Chondrocyte (in vitro differentiated cells): ENCODE results near the gene PDCD4. TPM values are rescaled to one million over a fixed set of nuclear protein-coding genes. Genes with fewer than 3 reads are reported as not detected.

Source experiments
- DNase-seq: peaks from one replicate; pipeline ENCODE4 v3.0.0; 2021; ENCODE audit warnings: mixed read lengths, low spot score
- H3K27ac Mint-ChIP-seq: one replicate; pipeline ENCODE4 v1.8.0; 2021; ENCODE audit warnings: mild to moderate bottlenecking, moderate library complexity, mixed read lengths; ENCODE audit not compliant: unreplicated experiment
- H3K27me3 Mint-ChIP-seq: 2 replicates; pipeline ENCODE4 v1.8.0; 2021; ENCODE audit warnings: low read depth, mixed read lengths
- H3K36me3 Mint-ChIP-seq: 2 replicates; pipeline ENCODE4 v1.8.0; 2021; ENCODE audit warnings: low read depth, mixed read lengths
- H3K4me1 Mint-ChIP-seq: 2 replicates; pipeline ENCODE4 v1.8.0; 2021; ENCODE audit warnings: low read depth, mild to moderate bottlenecking, mixed read lengths
- H3K4me3 Mint-ChIP-seq: one replicate; pipeline ENCODE4 v1.8.0; 2021; ENCODE audit warnings: mild to moderate bottlenecking, moderate library complexity, mixed read lengths; ENCODE audit not compliant: unreplicated experiment
- H3K9me3 Mint-ChIP-seq: 2 replicates; pipeline ENCODE4 v1.8.0; 2021; ENCODE audit warnings: low read depth, mixed read lengths
- CTCF ChIP-seq: fragments of 200-600 bp; sonication (generic); IDR thresholded peaks from 2 replicates; pipeline ENCODE4 v1.5.0; 2021; ENCODE audit warnings: antibody characterized with exemption, mild to moderate bottlenecking, moderate library complexity
- total RNA-seq: library from RNA; stranded (reverse); gene quantifications from 3 replicates; pipeline ENCODE4 v1.2.1, GENCODE V29; 2021

PDCD4 gene
- total RNA-seq, 1 donor from 2014 or later, result 80.3 TPM

GRCh38 chr10:110880012-110880411 lies 8.3 kb downstream of the PDCD4 start:
- H3K4me3 Mint-ChIP-seq, result no peak overlapping the region
- no peak overlapping the region for H3K27ac Mint-ChIP-seq
- peaks cover 48% of the 10 kb centered on the region for H3K4me1 Mint-ChIP-seq
- no peaks in the 10 kb centered on the region for H3K27me3 Mint-ChIP-seq
- no peaks in the 10 kb centered on the region for H3K9me3 Mint-ChIP-seq
- TF ChIP-seq CTCF, result no peak
- DNase-seq, result no peak
- H3K36me3 Mint-ChIP-seq, result peaks cover 32% of the 10 kb centered on the region

- Mint-ChIP-seq H3K4me1 (peaks cover 56% of the 10 kb centered on the region), H3K27ac (peak overlapping the region; percentile 90), H3K36me3 (peaks cover 38% of the 10 kb centered on the region), H3K4me3 (no peak overlapping the region), H3K27me3 (no peaks in the 10 kb centered on the region), H3K9me3 (no peaks in the 10 kb centered on the region)
- TF ChIP-seq CTCF, result no peak
- DNase-seq, result no peak
Measured at GRCh38 chr10:110881247-110881646, 9.5 kb downstream of the PDCD4 start.

- peak overlapping the region; percentile 90 for H3K27ac Mint-ChIP-seq
- peaks cover 39% of the 10 kb centered on the region for H3K36me3 Mint-ChIP-seq
- no peak overlapping the region for H3K4me3 Mint-ChIP-seq
Measured at GRCh38 chr10:110881905-110882304, 10.2 kb downstream of the PDCD4 start.

GRCh38 chr10:110883924-110884323 lies 12.2 kb downstream of the PDCD4 start:
- peak overlapping the region; percentile 76 for H3K27ac Mint-ChIP-seq
- no peaks in the 10 kb centered on the region for H3K9me3 Mint-ChIP-seq
- no peak for DNase-seq
- H3K27me3 Mint-ChIP-seq, result no peaks in the 10 kb centered on the region
- H3K36me3 Mint-ChIP-seq, result peaks cover 39% of the 10 kb centered on the region
- H3K4me1 Mint-ChIP-seq, result peaks cover 52% of the 10 kb centered on the region
- TF ChIP-seq CTCF, result no peak
- peak overlapping the region; percentile 58 for H3K4me3 Mint-ChIP-seq

More at GRCh38 chr10:110881905-110882304, 10.2 kb downstream of the PDCD4 start:
- TF ChIP-seq CTCF, result no peak
- no peaks in the 10 kb centered on the region for H3K9me3 Mint-ChIP-seq
- H3K4me1 Mint-ChIP-seq, result peaks cover 57% of the 10 kb centered on the region
- no peaks in the 10 kb centered on the region for H3K27me3 Mint-ChIP-seq
- no peak for DNase-seq

- Mint-ChIP-seq H3K27me3 (no peaks in the 10 kb centered on the region), H3K36me3 (peaks cover 41% of the 10 kb centered on the region), H3K27ac (peak overlapping the region; percentile 39), H3K4me1 (peaks cover 42% of the 10 kb centered on the region), H3K9me3 (no peaks in the 10 kb centered on the region), H3K4me3 (no peak overlapping the region)
- TF ChIP-seq CTCF, result no peak
- no peak for DNase-seq
Measured at GRCh38 chr10:110885932-110886674, 14.4 kb downstream of the PDCD4 start.
